HepG2 (cell line): ENCODE data around the gene GPR32. TPM values are rescaled to one million over a fixed set of nuclear protein-coding genes. Genes with fewer than 3 reads are reported as not detected.

ENCODE experiments used
- ATAC-seq: fragments of 200-7000 bp; cut with Tn5 transposase; 3 replicates; pipeline ENCODE4 v1.9.1; 2020; ENCODE audit warnings: mild to moderate bottlenecking, moderate library complexity
- BruUV-seq: library from RNA; stranded (reverse); fragments of 400-500 nt; replicated peaks from 2 replicates; lab custom pipeline; 2021; lab: Mats Ljungman, UMichigan
- CTCF ChIA-PET: fragments of 300-600 bp; formaldehyde crosslinking; extraction: SDS; loops from one replicate; lab custom pipeline; 2021; ENCODE audit warnings: low total read pairs, inconsistent platforms, low intra/inter-chr PET ratio; lab: Yijun Ruan, JAX
- POLR2A ChIA-PET: fragments of 350-600 bp; sonication (Branson Sonifier 250); formaldehyde crosslinking; loops from one replicate; lab custom pipeline; 2020; ENCODE audit warnings: antibody characterized with exemption, inconsistent platforms; lab: Yijun Ruan, JAX
- DNase-seq: peaks from one replicate; pipeline ENCODE4 v3.0.0-alpha.2; 2015; ENCODE audit warnings: low spot score
- FAIRE-seq: peaks from 3 replicates; lab custom pipeline; 2011; peaks lifted over from hg19 to GRCh38; lab: Jason Lieb, UNC
- H2AFZ ChIP-seq: one replicate; pipeline ENCODE4 v1.6.1; 2011; ENCODE audit warnings: low read length, inconsistent platforms
- H3K27ac ChIP-seq: fragments of 300-600 bp; 3 replicates; pipeline ENCODE4 v1.8.0; 2011; ENCODE audit warnings: mixed run types, mild to moderate bottlenecking, mixed read lengths, low read length, inconsistent platforms; ENCODE audit not compliant: insufficient read depth; ENCODE audit errors: extremely low read length
- H3K27me3 ChIP-seq, 2 experiments: fragments of 200-600 bp in 1 of 2; 2 replicates in 1 of 2; 3 replicates in 1 of 2; pipeline versions ENCODE4 v1.6.0 to v1.8.0; 2011; ENCODE audit warnings: low read length in 2 of 2, mild to moderate bottlenecking in 2 of 2, moderate library complexity in 2 of 2, inconsistent platforms in 1 of 2; ENCODE audit not compliant: insufficient read depth in 2 of 2, control insufficient read depth in 1 of 2
- H3K36me3 ChIP-seq, 2 experiments: fragments of 200-600 bp in 1 of 2; replicated peaks in 1 of 2; 2 replicates in 1 of 2; 3 replicates in 1 of 2; pipeline versions ENCODE4 v1.5.1 to v1.8.0; 2011; ENCODE audit warnings: low read length in 2 of 2, inconsistent platforms in 1 of 2; ENCODE audit not compliant: insufficient read depth in 2 of 2, control insufficient read depth in 1 of 2
- H3K4me1 ChIP-seq: 2 replicates; pipeline ENCODE4 v1.5.1; 2012; ENCODE audit warnings: low read length, inconsistent platforms; ENCODE audit not compliant: insufficient read depth
- H3K4me2 ChIP-seq: 2 replicates; pipeline ENCODE4 v1.6.0; 2011; ENCODE audit warnings: low read depth, low read length, inconsistent platforms
- H3K4me3 ChIP-seq, 3 experiments: fragments of 200-600 bp in 1 of 3; sonication (generic), shearing (Covaris generic) in 1 of 3; replicated peaks in 1 of 3; 2 replicates each; pipeline ENCODE4 v1.5.1; 2011 to 2016; ENCODE audit warnings: low read length in 3 of 3, inconsistent platforms in 2 of 3, low read depth in 2 of 3, mild to moderate bottlenecking in 2 of 3, control low read depth in 1 of 3, mixed read lengths in 1 of 3; ENCODE audit not compliant: insufficient read depth in 1 of 3
- H3K79me2 ChIP-seq: one replicate; pipeline ENCODE4 v1.6.1; 2011; ENCODE audit warnings: low read length, inconsistent platforms; ENCODE audit not compliant: insufficient read depth
- H3K9ac ChIP-seq: 2 replicates; pipeline ENCODE4 v1.6.0; 2011; ENCODE audit warnings: mild to moderate bottlenecking, low read depth, low read length, inconsistent platforms; ENCODE audit not compliant: insufficient read depth
- H3K9me3 ChIP-seq: 2 replicates; pipeline ENCODE4 v1.5.1; 2012; ENCODE audit warnings: mild to moderate bottlenecking, low read length
- H4K20me1 ChIP-seq: 2 replicates; pipeline ENCODE4 v1.6.0; 2011; ENCODE audit warnings: inconsistent platforms, mild to moderate bottlenecking, low read length, moderate library complexity; ENCODE audit not compliant: insufficient read depth
- ATF1 ChIP-seq: IDR thresholded peaks from 2 replicates; pipeline ENCODE4 v1.6.1; 2016; ENCODE audit warnings: mild to moderate bottlenecking, control low read depth
- JARID2 ChIP-seq: sonication (generic); formaldehyde crosslinking; IDR thresholded peaks from 2 replicates; pipeline ENCODE4 v1.8.1; 2023; ENCODE audit warnings: missing genetic modification reagents, inconsistent platforms; ENCODE audit not compliant: insufficient replicate concordance
- MED1 ChIP-seq: sonication (generic); formaldehyde crosslinking; IDR thresholded peaks from 2 replicates; pipeline ENCODE4 v1.4.0; 2020; ENCODE audit warnings: missing genetic modification reagents
- NONO ChIP-seq, 2 experiments: fragments of 450-650 bp in 1 of 2; sonication (generic) in 1 of 2; formaldehyde crosslinking in 1 of 2; IDR thresholded peaks in 1 of 2; conservative IDR thresholded peaks in 1 of 2; 2 replicates each; pipeline versions ENCODE4 v1.6.1 to v1.8.0; 2017 to 2022; ENCODE audit warnings: mild to moderate bottlenecking in 1 of 2, missing genetic modification reagents in 1 of 2, moderate library complexity in 1 of 2
- NPAS2 ChIP-seq: sonication (generic); formaldehyde crosslinking; IDR thresholded peaks from 2 replicates; pipeline ENCODE4 v1.8.0; 2022; ENCODE audit warnings: mild to moderate bottlenecking, missing genetic modification reagents, borderline replicate concordance
- ZBTB20 ChIP-seq: sonication (generic); formaldehyde crosslinking; IDR thresholded peaks from 2 replicates; pipeline ENCODE4 v1.8.1; 2023; ENCODE audit warnings: missing genetic modification reagents, low read depth, mild to moderate bottlenecking, borderline replicate concordance
- ZBTB37 ChIP-seq: sonication (generic); formaldehyde crosslinking; IDR thresholded peaks from 2 replicates; pipeline ENCODE4 v1.4.0; 2020; ENCODE audit warnings: mild to moderate bottlenecking, missing genetic modification reagents
- ZFX ChIP-seq: sonication (generic); formaldehyde crosslinking; IDR thresholded peaks from 2 replicates; pipeline ENCODE4 v1.4.0; 2020; ENCODE audit warnings: mild to moderate bottlenecking, low read depth, missing genetic modification reagents, moderate library complexity
- ZXDC ChIP-seq: sonication (generic); formaldehyde crosslinking; IDR thresholded peaks from 2 replicates; pipeline ENCODE4 v1.5.0; 2020; ENCODE audit warnings: mild to moderate bottlenecking, missing genetic modification reagents
- WGBS: methylation state at CpG from one replicate; pipeline ENCODE4 v1.1.6; 2017; ENCODE audit warnings: low lambda C conversion rate; 5-methylcytosine and 5-hydroxymethylcytosine counted together
- in situ Hi-C: cut with HindIII; loops from 2 replicates; pipeline ENCODE4 v1.10.0; 2017; ENCODE audit warnings: low pct_unique_long_range_greater_than_20kb; ENCODE audit not compliant: extremely low pct_ligation_motif_present
- intact Hi-C: fragments of 100-400 bp; cut with micrococcal nuclease; formaldehyde crosslinking; loops from one replicate; pipeline ENCODE4 v1.10.0; 2022; ENCODE audit not compliant: unreplicated experiment
- polyA plus RNA-seq, 8 experiments: library from polyadenylated mRNA; depleted of rRNA in 3 of 8; stranded (reverse) in 7 of 8; unstranded in 1 of 8; fragments of >200 nt; fragmentation: Illumina TruSeq in 4 of 8; extraction: Trizol in 4 of 8; gene quantifications; 2 replicates each; pipeline versions ENCODE4 v1.2.1 to v1.2.3, GENCODE V29; 2011 to 2016; ENCODE audit warnings: low read depth in 4 of 8, missing spikeins in 1 of 8, mixed read lengths in 1 of 8; ENCODE audit not compliant: insufficient read depth in 1 of 8
- total RNA-seq, 5 experiments: library from RNA; depleted of rRNA; stranded (reverse); fragments of >200 nt; fragmentation: Illumina TruSeq; extraction: Trizol; gene quantifications; 2 replicates each; pipeline ENCODE4 v1.2.3, GENCODE V29; 2016; ENCODE audit warnings: low read depth in 1 of 5
- TF ChIP-seq, protein P1 (sequence below): sonication (generic); formaldehyde crosslinking; IDR thresholded peaks from 2 replicates; pipeline ENCODE4 v1.5.0; 2020; ENCODE audit warnings: mild to moderate bottlenecking, missing genetic modification reagents, borderline replicate concordance

Gene GPR32
- total and polyA plus RNA-seq, 2 of the 13 experiments (the other 11 are each of a cell fraction or from before 2014, with no cell fraction given): not detected

- TF ChIP-seq ZBTB20 (CRISPR knock-in tag): no peak
- no peak for TF ChIP-seq NPAS2 (CRISPR knock-in tag)
- no peak for TF ChIP-seq ZBTB37
- TF ChIP-seq ATF1 (CRISPR knock-in tag): no peak
- no peak for TF ChIP-seq NONO (IDR thresholded peaks at IDR 0.05)
- no peak for TF ChIP-seq NONO (CRISPR knock-in tag; conservative IDR thresholded peaks at IDR 0.05)
- no peak for TF ChIP-seq ZXDC (CRISPR knock-in tag)
Observed at GRCh38 chr19:50820549-50821247, 50.4 kb downstream of the GPR32 start (continued).

DNA sequence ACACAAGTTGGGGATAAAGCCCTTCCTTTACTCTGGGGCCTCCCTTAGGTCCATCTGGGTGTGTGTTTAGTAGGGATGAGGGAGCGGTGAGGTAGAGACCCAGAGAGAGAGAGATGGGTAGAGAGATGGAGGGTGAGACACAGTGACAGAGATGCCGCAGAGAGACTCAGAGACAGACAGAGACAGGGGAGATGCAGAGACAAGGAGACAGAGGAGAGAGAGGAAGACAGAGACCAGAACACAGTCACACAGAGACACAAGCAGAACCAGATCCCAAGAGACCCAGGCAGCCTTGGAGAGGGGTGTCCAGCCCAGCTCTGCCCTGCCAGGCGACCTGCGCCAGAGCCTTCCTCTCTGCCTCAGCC lies 51.0 kb downstream of the GPR32 start:
- no peak overlapping the region for H3K27ac ChIP-seq
- in situ Hi-C loops: no loop called here
- BruUV-seq: no TSS peak
- H3K4me3 ChIP-seq: no peak overlapping the region
- ChIA-PET POLR2A (no interaction called here), CTCF (no interaction called here)
- no peak overlapping the region for H3K4me2 ChIP-seq
- no peak for FAIRE-seq
- H3K9me3 ChIP-seq: no peaks in the 10 kb centered on the region
- no peak for DNase-seq
- H3K36me3 ChIP-seq: no peaks in the 10 kb centered on the region
- H4K20me1 ChIP-seq: no peaks in the 10 kb centered on the region
- H3K79me2 ChIP-seq: no peaks in the 10 kb centered on the region
- no peak overlapping the region for H2AFZ ChIP-seq
- H3K9ac ChIP-seq: no peak overlapping the region
- no peaks in the 10 kb centered on the region for H3K4me1 ChIP-seq
- intact Hi-C loops: no loop called here
- no peak for ATAC-seq
- peaks cover 7 to 49% of the 10 kb centered on the region in 2 experiments for H3K27me3 ChIP-seq
- WGBS: 11% methylated on average over 2 of the region's 4 CpGs
- TF ChIP-seq ZFX (no peak), JARID2 (CRISPR knock-in tag) (no peak), MED1 (CRISPR knock-in tag) (no peak)
- TF ChIP-seq, protein P1, sequence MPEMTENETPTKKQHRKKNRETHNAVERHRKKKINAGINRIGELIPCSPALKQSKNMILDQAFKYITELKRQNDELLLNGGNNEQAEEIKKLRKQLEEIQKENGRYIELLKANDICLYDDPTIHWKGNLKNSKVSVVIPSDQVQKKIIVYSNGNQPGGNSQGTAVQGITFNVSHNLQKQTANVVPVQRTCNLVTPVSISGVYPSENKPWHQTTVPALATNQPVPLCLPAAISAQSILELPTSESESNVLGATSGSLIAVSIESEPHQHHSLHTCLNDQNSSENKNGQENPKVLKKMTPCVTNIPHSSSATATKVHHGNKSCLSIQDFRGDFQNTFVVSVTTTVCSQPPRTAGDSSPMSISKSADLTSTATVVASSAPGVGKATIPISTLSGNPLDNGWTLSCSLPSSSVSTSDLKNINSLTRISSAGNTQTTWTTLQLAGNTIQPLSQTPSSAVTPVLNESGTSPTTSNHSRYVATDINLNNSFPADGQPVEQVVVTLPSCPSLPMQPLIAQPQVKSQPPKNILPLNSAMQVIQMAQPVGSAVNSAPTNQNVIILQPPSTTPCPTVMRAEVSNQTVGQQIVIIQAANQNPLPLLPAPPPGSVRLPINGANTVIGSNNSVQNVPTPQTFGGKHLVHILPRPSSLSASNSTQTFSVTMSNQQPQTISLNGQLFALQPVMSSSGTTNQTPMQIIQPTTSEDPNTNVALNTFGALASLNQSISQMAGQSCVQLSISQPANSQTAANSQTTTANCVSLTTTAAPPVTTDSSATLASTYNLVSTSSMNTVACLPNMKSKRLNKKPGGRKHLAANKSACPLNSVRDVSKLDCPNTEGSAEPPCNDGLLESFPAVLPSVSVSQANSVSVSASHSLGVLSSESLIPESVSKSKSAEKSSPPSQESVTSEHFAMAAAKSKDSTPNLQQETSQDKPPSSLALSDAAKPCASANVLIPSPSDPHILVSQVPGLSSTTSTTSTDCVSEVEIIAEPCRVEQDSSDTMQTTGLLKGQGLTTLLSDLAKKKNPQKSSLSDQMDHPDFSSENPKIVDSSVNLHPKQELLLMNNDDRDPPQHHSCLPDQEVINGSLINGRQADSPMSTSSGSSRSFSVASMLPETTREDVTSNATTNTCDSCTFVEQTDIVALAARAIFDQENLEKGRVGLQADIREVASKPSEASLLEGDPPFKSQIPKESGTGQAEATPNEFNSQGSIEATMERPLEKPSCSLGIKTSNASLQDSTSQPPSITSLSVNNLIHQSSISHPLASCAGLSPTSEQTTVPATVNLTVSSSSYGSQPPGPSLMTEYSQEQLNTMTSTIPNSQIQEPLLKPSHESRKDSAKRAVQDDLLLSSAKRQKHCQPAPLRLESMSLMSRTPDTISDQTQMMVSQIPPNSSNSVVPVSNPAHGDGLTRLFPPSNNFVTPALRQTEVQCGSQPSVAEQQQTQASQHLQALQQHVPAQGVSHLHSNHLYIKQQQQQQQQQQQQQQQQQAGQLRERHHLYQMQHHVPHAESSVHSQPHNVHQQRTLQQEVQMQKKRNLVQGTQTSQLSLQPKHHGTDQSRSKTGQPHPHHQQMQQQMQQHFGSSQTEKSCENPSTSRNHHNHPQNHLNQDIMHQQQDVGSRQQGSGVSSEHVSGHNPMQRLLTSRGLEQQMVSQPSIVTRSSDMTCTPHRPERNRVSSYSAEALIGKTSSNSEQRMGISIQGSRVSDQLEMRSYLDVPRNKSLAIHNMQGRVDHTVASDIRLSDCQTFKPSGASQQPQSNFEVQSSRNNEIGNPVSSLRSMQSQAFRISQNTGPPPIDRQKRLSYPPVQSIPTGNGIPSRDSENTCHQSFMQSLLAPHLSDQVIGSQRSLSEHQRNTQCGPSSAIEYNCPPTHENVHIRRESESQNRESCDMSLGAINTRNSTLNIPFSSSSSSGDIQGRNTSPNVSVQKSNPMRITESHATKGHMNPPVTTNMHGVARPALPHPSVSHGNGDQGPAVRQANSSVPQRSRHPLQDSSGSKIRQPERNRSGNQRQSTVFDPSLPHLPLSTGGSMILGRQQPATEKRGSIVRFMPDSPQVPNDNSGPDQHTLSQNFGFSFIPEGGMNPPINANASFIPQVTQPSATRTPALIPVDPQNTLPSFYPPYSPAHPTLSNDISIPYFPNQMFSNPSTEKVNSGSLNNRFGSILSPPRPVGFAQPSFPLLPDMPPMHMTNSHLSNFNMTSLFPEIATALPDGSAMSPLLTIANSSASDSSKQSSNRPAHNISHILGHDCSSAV: no peak
